HG02970 (cell line): ENCODE measurements around the gene APOD.

ENCODE experiments used
- ATAC-seq: cut with Tn5 transposase; IDR thresholded peaks from one replicate; pipeline ENCODE4 v1.9.1; 2021; ENCODE audit warnings: mild to moderate bottlenecking, moderate library complexity, moderate number of reproducible peaks; ENCODE audit not compliant: unreplicated experiment, low FRiP score

The APOD gene

DNA sequence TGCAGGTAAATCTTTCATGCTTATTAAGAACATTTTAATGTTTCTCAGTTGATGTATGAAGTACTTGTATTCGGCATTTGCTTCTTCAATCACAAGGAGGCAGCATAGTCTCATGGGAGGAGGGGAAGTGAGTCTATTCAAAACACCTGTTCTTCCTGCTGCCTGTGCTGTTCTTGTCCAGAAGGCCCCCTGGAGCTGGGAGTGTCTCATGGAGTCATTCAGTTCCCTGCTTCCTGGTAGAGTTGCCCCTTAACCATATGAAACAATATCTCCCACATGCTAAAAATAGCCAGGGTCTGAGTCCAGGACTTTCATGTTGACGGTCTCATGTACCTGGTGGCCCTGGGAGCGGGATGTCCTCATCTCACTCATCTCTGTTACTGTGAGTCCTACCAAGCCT is 25.1 kb downstream of the APOD start:
- ATAC-seq, result no peak

DNA sequence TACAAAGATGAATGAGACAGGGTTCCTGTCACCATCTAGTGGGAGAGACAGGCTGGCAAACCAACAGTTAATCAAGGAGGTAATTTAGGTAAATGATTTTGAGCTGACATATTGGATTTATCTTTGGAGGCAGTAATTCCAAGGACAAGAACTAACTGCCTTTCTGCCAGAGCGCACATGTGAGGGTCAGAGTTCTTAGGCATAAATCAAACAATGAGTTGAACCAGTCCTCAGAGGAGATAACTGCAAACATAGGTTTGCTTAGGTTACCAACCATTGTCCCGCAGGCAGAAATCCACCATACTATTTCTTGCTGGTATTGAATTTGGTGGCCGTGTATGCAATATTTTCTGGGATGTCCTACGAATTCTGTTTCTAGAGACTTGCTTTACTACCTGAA is 26.4 kb downstream of the APOD start:
- no peak for ATAC-seq

DNA sequence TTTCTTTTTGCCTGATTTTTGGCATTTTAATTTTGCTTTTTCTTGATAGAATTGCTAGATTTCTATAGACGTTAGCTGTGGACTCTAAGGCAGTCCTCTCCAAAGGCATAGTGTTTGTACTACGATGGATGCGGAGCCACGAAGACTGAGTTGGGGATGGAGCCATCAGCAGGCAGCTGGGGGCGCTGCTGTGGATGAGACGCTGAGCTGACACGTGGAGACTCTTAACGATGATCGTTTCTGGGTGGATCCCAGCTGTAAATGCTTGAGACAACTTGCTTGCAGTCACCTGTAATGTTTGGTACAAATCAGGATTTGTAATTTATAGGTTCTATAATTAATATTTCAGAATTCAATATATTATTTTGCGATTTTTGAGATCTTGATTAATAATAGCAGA is 27.4 kb downstream of the APOD start:
- ATAC-seq, result no peak

DNA sequence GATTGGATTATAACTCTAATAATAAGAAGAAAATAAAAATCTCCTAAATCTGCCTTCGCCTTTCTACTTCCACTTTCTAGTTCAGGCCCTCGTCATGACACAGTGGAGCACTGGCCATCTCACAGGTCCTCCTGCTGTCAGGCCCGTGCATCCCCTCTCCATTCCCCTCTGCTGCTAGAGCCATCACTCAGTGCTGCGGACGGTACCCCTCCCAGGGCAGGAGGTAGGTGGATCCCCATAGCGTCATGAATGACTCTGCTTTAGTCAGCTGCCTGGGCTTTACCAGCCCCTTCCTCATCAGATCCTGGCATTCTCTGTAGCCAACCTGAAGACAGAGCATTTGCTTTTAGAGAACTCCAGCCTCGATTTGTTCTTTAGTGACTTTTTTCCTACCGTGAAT is 28.6 kb downstream of the APOD start:
- ATAC-seq, result no peak

DNA sequence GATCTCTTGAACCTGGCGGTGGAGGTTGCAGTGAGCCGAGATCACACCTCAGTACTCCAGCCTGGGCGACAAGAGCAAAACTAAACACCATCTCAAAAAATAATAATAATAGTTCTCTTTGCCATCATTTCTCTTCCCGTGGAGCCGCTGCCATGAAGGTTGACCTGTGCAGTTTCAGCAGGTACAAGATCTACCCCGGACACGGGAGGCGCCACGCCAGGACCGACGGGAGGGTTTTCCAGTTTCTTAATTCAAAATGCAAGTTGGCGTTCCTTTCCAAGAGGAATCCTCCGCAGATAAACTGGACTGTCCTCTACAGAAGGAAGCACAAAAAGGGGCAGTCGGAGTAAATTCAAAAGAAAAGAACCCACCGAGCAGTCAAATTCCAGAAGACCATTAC is 29.3 kb downstream of the APOD start:
- ATAC-seq, result no peak

DNA sequence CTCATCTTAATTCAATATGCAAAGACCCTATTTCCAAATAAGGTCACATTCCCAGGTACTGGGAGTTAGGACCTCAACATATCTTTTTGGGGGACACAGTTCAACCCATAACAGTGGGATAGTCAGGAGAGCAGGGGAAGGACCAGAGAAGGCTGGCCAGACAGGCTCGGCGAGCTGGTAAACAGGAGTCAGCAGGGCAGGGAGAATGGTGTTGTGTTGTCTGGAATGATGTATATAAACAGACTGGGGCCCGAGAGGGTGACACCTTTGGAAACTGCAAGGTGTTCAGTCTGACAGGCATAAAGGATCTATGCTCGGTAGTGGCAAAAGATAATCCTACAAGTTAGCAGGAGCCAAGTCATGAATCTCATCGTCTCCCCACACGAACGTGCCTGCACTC is 30.5 kb downstream of the APOD start:
- no peak for ATAC-seq

DNA sequence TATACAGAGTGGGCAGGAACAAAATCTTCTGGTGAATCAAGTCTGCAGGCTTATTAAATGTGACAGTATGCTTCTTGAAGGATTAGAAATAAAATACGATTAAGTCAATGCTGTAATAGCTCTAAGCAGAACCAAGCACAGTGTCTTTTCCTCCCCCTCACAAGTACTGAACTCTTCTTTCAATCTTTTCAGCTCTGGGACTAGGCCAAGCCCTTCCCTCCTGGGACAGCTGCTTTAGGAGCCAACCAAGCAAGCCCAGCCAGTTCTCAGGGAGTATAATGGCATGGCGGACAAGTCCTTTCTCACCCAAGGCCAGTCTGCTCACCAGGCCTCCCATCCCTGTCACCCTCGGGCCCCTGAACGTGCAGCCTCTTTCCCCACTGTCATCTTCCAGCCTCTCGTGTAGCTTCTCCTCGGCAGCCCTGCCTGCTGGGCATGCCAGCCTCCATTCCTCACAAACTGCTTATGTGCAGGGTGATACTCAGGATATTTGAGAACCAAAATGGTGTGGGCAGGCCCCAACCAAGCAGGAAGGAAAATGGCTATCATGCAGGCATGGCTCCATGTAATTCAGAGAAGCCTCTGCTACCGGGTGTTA is 32.3 kb downstream of the APOD start:
- no peak for ATAC-seq

DNA sequence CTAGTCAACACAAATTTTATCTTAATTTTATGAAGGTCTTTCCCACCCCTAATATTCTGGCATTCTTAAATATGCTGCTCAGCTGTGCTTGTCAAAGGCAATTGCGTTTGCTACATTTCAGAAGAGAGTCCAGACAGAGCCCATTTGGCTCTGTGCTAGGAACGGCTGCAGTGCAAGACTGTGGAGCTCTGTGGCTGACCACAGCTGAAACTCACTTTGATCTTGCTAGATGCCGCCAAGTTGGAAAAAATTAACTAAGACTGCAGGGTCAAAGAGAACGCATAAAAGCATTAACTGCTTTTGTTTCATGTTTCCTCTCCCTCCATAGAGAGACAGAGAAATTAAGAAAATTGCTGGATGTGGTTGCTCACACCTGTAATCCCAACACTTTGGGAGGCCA is 33.0 kb downstream of the APOD start:
- no peak for ATAC-seq

DNA sequence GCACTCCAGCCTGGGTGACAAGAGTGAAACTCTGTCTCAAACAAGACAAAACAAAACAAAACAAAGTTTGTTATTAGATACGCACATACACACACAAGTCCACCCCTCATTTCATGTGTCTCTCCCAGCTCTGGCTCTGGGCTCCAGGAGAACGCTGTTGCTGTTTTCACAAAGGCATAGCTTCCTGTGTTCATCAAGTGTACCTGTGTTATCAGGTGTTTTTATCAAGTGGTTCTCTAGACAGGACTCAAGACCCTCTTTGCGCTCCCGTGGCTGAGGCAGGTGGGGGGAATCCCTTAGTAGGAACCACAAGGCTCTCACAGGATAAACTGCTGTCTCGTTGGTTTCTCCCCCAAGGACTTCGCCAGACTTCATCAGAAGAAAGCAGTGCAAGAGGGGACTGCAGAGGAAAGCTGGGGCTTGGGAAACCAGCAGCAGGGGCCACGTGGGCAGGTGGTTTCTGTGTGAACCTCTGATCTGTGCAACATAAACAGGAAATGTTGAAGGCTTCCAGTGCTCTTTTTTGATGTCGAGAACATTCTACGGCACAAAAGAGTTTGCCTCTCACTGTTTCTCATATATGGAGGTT is 33.7 kb downstream of the APOD start:
- ATAC-seq, result no peak

DNA sequence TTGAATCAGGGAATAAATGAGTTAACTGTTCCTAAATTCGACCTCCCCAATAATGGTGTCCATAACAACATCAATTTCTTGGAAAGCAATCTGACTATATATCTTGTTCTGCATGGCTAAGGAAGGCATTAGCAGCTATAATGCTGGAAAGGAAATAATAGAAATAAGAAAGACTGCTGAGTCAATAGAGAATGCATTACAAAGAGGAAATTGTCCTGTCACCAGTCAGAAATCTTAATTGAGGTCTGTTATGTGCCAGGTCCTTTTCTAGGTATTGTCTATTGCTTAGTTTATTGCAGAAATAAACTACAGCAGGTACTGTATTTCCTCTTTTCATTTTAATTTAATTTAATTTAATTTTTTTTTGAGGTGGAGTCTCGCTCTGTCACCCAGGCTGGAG is 34.8 kb downstream of the APOD start:
- ATAC-seq, result no peak

DNA sequence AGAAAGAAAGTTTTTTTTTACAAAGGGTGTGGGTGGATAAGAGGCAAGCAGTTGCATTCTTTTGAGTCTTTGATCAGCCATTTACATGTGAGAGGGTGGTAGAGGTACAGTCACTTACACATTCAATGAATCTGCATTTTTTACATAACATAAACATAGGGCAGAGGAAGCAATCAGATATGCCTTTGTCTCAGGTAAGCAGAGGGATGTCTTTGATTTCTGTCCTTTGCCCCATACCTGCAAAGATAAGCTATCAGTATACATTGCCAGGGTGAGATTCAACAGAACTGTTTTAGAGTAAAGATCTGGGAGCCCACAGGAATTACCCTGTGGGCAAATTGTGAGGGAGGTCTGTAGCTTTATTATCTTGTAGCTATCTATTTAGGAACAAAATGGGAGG is 35.2 kb downstream of the APOD start:
- no peak for ATAC-seq

DNA sequence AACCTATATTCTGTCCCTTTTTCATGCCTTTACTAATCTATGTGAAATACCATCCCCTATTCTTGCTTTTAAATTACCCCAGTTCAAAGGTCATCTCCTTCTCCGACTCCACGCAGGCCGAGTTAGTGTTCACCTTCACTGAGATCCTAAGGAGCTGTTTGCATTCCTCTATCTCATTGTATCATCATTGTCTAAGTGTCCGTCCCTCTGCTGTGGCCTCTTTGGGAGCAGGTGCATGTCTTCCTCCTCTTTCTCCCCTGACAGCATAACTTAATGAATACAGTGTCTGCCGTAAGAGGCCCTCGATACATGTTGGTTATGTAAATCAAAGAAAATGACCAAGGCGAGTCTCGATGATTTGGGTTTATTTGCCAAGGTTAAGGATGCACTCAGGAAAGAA is 35.7 kb downstream of the APOD start:
- no peak for ATAC-seq

DNA sequence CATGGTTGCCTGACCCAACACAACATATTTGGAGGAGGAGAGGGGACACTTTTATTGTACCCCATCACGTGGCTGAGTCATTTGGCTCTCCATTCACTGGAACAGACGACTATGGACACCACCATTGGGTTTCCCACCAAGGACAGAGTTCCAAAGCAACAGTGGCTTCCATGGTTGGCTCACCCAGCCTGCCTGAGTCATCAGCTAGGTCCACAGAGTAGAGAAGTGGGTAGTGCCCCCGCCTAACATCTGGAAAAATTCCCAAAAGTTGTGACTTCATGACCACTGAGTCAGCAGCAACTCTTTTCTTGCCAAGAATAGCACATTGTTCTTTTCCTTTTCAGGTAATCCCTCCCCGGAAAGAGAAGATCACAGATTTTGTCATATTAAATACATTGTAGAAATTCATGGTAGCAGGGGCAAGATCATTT is 37.6 kb downstream of the APOD start:
- no peak for ATAC-seq

DNA sequence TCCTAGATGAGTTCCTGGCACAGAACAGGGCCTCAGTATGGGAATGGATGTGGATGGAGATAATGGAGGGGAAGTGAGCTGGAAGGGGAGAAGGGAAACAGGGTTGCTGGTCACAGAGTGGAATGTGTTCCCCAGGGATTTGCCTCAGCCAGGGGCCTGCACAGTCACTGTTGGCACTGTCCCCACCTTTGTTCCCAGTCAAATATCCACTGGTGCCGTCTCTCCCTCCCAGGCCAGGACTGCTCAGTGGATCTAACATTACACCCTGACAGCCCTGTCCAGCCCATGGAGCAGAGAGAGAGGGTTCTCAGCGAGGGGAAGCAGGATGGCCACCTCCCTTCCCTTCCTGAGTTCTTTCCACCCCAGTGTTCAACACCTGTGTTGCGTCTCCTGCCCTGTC is 39.1 kb downstream of the APOD start:
- ATAC-seq, result no peak

DNA sequence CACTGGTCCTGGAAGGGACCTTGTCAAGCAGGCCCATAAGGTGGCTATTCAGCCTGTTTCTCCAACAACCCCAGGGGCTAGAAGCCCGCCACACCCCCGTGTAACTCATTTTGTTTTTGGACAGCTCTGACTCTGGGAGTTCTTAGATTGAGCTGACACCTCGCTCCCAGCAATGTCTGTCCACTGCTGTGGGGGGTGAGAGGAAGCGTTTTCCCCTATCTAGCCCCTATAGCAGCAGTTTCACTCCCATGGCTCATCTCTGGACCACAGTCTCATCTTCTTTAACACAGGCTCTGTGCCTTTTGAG is 39.6 kb downstream of the APOD start:
- no peak for ATAC-seq

DNA sequence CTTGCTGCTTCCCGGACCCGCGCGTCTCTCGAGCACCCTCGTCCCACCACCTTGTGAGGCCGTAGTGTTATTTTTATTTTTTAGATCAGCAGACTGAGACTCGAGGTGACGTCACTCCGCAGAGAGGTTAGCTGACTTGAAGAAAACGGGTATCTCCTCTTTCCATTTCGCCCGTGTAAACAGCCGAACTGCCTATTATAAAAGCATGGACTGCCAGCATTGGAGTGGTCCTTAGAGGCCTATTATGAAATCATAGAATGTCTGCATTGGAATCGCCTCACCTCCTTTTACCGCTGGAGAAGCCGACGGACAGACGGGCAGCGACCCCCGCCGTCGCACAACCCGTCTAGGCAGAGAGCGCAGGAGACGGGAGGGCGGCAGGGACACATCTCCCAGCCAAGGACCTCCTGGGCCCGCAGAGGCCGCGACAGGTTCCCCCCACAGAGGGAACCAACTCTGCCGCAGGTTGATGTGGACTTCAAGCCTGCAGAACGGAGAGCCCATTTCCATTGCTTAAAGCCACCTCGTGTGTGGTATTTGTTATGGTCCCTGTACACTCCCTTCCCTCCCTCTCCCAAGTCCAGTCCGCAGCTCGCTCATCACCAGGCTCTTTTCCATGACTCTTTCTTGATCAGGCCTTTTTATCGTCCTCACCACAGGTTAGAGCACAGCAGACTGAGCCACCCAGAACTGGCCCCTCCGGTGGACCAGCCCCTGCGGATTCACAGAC is 40.1 kb downstream of the APOD start:
- ATAC-seq, result no peak

DNA sequence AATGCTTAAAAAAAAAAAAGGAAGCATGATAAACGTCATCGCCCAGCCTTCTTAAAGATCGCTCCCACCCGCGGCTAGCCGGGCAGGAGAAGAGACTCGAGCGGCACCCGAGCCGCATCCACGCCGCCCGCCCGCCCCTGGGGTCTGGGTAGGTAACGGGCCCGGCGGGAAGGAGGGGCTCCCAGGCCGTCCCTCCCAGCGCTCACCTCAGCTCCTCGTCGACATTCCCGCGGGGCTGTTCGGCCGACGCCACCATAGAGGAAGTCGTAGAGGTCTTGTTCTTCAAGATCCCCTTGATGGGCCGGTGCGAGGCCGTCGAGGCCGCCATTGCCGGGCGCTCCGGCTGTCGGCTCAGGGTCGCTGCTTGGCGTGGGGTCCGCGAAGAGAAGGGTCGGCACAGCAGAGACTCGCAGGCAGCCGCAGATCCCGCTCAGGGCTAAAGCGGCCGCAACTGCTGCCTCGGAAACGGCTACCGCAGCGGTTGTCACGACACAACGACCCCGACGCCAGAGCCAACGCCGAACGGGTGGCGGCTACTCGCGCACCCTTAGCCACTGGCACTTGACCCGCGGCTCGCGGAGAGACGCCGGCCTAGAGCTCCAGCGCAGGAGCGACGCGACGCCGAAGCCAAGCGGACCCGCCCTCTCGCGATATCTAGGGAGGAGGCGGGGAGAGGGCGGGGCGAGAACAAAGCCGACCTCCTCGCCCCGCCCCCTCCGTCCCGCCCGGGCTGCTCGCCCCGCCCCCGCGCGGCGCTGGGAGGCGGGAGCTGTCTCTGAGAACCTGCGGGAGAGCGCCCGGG is 40.8 kb downstream of the APOD start, which contains the start of gene PPP1R2:
PPP1R2 (minus strand) TSS at position 628 of the 802 bp plus-strand sequence; CDS start at position 328, 300 bp downstream.
- ATAC-seq, result peak; percentile 82

DNA sequence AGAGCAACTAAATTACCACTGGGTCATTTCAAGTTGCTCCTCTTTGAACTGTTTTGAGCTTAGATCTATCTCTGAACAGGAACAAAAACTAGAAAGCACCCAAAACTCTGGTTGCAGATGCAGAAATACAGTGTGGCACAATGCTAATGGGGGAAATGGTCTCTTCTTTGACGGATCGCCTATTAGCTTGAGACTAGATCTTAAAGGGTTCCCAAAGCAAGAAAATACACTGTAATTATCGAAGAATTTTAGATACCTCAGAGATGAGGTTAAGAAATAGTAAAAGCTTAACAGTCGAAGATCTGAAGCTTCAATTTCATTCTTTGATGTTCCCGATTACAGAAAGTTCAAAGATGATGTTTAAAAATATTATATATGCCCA is 41.4 kb downstream of the APOD start:
- no peak for ATAC-seq

DNA sequence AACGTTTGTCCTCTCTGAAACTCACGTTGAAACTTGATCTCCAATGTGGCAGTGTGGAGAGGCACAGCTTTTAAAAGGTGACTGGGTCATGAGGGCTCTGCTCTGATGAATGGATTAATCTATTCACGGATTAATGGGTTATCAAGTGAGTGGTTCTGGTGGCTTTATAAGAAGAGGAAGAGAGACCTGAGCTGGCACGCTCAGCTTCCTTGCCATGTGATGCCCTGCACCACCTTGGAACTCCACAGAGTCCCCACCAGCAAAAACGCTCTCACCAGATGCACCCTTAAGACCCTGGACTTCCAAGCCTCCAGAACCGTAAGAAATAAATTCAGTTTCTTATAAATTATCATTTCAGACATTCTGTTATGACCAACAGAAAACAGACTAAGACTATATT is 43.2 kb downstream of the APOD start:
- no peak for ATAC-seq

DNA sequence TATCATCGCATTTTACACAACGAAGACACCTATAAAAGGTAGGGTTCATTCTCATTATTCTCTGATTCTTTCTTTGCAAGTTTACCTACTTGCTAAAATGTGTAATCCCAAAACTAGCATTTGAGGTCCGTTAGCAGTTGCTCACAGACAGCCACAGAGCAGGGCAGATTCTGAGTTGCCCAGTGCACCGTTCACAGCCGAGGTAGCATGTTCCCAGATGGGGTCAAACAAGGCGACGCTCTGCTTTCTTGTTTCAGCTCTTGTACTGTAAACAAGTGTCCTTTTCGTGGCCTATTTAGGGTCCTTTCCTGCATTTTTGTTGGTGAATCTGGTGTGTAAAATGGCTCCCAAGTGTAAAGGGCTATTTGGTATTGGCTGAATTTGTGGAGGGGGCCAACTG is 43.7 kb downstream of the APOD start:
- ATAC-seq, result no peak

DNA sequence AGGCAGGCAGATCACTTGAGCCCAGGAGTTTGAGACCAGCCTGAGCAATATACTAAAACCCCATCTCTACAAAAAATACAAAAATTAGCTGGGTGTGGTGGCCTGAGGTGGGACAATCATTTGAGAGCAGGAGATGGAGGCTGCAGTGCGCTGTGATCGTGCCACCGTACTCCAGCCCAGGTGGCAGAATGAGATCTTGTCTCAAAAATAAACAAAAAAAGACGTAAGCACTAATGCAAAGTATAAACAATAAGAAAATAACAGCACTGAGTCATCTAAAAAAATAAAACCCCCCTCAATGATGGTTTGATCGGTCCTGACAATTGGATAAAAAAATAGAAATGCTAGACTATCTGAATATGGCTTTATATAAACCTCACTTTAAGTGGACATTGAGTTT is 44.3 kb downstream of the APOD start:
- no peak for ATAC-seq
